ENCODE measurements around the gene C11orf98.

The C11orf98 gene

DNA sequence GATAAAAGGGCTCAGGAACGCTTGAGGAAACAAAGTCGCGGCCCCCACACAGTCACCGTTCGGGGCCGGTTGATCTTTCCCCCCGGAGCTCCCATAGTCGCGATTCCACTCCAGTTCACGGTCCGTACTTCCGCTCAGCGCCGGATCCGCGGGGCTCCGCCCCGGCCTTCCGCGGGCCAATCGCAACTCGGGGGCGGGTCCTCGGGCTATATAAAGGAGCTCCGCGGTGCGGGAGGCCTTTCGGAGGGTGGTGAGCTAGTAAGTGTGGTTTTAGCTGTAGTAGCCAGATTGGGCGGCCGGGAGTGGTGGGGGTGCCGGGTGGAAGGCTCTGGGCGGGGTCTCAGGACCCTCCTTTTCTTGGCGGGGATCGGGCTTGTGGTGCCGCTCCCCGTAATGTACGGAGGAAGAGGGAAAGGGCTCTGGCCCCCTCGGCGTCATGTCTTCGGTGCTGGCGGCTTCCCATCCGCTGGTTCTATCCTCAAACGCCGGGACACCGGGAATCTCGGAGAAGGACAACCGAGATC is at the start of gene C11orf98, which contains the start of gene CSKMT:
Gene C11orf98, minus strand, starts transcription at position 136 of the 524 bp plus-strand sequence. Its CDS starts 41 bp downstream, at position 95.
Gene CSKMT, plus strand, starts transcription at position 238 of the 524 bp plus-strand sequence. CDS start 568 bp downstream, outside the sequence.
- peak; percentile 96 for DNase-seq
- Mint-ChIP-seq H3K36me3 (peaks cover 39% of the 10 kb centered on the region), H3K27ac (peak within 1 kb of the TSS; percentile 90), H3K27me3 (peaks cover 7% of the 10 kb centered on the region), H3K4me1 (peaks cover 51% of the 10 kb centered on the region), H3K4me3 (peak within 1 kb of the TSS; percentile 96), H3K9me3 (no peaks in the 10 kb centered on the region)
- CTCF ChIA-PET: interaction anchor here (0.8 to 3.1 kb wide), 14 partner anchors 9 to 240 kb away, joined by 3 to 17 read pairs (median 4); partner anchors contain the start of genes GANAB, SLC3A2, TAF6L and TUT1

GRCh38 chr11:62713343-62713742 is 48.3 kb upstream of the C11orf98 start:
- Mint-ChIP-seq H3K36me3 (peaks cover 77% of the 10 kb centered on the region), H3K4me1 (peaks cover 84% of the 10 kb centered on the region), H3K4me3 (peak overlapping the region; percentile 35), H3K9me3 (no peaks in the 10 kb centered on the region), H3K27ac (peak overlapping the region; percentile 98), H3K27me3 (no peaks in the 10 kb centered on the region)
- CTCF ChIA-PET: interaction anchor here (0.7 to 1.1 kb wide), 2 partner anchors 13 to 19 kb away, joined by 3 read pairs; no protein-coding TSS in a partner anchor
- no peak for DNase-seq

DNA sequence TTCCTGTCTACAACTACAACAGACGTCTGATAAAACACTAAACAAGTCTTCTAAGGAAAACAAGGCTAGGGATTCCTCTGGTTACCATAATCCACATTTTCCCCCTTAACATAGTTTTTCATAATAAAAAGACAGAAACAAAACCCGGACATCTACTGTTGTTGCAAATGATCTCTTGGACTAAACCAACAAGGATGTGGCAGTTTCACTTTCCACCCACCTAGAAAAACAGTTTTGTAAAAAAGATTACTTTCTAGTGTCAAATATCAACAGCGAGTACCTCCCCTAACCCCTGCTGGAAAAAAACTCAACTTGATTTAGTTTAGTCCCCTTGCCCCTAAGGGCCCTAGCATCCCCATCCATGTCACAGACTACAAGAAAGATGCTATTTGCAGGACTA is 47.9 kb upstream of the C11orf98 start:
- Mint-ChIP-seq H3K36me3 (peaks cover 73% of the 10 kb centered on the region), H3K4me3 (peak overlapping the region; percentile 56), H3K4me1 (peaks cover 85% of the 10 kb centered on the region), H3K9me3 (no peaks in the 10 kb centered on the region), H3K27me3 (no peaks in the 10 kb centered on the region), H3K27ac (peak overlapping the region; percentile 98)
- no peak for DNase-seq
- CTCF ChIA-PET: interaction anchor here (0.7 kb wide), 2 partner anchors 18 to 33 kb away, joined by 3 read pairs; no protein-coding TSS in a partner anchor

- Mint-ChIP-seq H3K27me3 (no peaks in the 10 kb centered on the region), H3K4me3 (peak overlapping the region; percentile 56), H3K9me3 (no peaks in the 10 kb centered on the region), H3K4me1 (peaks cover 85% of the 10 kb centered on the region), H3K36me3 (peaks cover 67% of the 10 kb centered on the region), H3K27ac (peak overlapping the region; percentile 98)
- no peak for DNase-seq
- CTCF ChIA-PET: interaction anchor here (0.7 kb wide), 2 partner anchors 18 to 32 kb away, joined by 3 read pairs; no protein-coding TSS in a partner anchor
Measured at GRCh38 chr11:62712276-62712812, 47.3 kb upstream of the C11orf98 start.

- peaks cover 85% of the 10 kb centered on the region for H3K4me1 Mint-ChIP-seq
- H3K9me3 Mint-ChIP-seq: no peaks in the 10 kb centered on the region
- H3K27me3 Mint-ChIP-seq: no peaks in the 10 kb centered on the region
- CTCF ChIA-PET: interaction anchor here (1.4 to 1.9 kb wide), 4 partner anchors 15 to 117 kb away, joined by 3 to 5 read pairs (median 4); no protein-coding TSS in a partner anchor
- DNase-seq: peak; percentile 56
- peak overlapping the region; percentile 96 for H3K27ac Mint-ChIP-seq
- peaks cover 50% of the 10 kb centered on the region for H3K36me3 Mint-ChIP-seq
- peak overlapping the region; percentile 81 for H3K4me3 Mint-ChIP-seq
Measured at GRCh38 chr11:62710001-62710345, 45.0 kb upstream of the C11orf98 start.

DNA sequence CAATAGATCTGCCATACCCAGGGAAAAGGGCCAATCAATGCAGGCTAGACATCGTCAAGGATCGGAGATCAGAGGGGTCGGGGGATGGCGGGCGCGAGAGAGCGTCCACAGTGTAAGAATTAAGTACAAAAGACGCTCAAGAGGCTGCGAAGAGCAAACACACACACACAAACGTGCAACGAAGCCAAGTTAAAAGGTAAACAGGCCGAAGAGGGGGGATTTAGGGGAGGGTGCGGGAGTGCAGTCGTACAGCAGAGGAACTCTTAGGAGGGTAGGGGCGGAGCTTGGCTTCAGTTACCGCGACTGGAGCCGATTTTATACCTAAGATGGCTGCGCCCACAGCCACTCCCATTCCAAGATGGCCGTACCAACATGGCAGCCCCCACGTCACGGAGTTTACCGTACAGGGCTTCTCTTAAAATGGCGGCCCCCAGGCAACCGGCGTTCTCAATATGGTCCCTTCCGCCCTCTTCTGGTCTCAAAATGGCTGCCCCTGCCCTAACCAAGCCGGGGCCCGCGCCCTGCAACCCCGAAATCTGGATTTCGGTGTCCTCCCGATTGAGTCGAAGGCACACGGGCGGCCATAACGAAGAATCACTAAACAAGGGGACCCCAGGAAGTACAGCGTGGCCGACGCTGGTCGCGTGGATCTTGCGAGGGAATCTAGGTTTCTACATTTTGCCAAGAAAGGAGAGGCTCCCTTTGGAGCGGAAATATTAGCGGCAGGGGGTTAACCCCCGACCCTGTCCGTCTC is 44.4 kb upstream of the C11orf98 start:
- H3K4me1 Mint-ChIP-seq: peaks cover 81% of the 10 kb centered on the region
- H3K4me3 Mint-ChIP-seq: peak overlapping the region; percentile 81
- peaks cover 46% of the 10 kb centered on the region for H3K36me3 Mint-ChIP-seq
- no peaks in the 10 kb centered on the region for H3K27me3 Mint-ChIP-seq
- peak; percentile 98 for DNase-seq
- H3K9me3 Mint-ChIP-seq: no peaks in the 10 kb centered on the region
- H3K27ac Mint-ChIP-seq: peak overlapping the region; percentile 96
- CTCF ChIA-PET: interaction anchor here (0.6 to 1.9 kb wide), 5 partner anchors 14 to 116 kb away, joined by 3 to 5 read pairs (median 3); no protein-coding TSS in a partner anchor

DNA sequence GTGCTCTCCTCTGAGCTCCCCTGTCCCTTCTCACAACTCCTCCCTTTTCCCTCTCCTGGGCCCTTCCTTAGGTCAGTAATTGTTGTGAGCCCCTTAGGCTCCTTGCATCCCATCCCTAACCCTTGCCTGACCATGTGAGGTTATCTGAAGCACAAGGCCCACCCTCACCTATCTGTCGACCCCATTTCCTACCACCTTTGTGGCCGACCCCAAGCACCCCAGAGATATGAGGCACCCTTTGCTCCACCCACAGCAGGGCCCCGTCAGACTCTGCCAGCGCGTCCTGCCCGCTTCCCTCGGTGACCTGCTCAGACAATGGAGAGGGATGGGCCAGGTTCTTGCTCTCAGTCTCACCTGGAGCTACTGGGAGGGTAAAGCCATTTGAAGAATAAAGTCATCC is 43.8 kb upstream of the C11orf98 start:
- DNase-seq: peak; percentile 74
- H3K9me3 Mint-ChIP-seq: no peaks in the 10 kb centered on the region
- H3K27me3 Mint-ChIP-seq: no peaks in the 10 kb centered on the region
- H3K27ac Mint-ChIP-seq: peak overlapping the region; percentile 96
- peak overlapping the region; percentile 81 for H3K4me3 Mint-ChIP-seq
- peaks cover 75% of the 10 kb centered on the region for H3K4me1 Mint-ChIP-seq
- CTCF ChIA-PET: interaction anchor here (0.6 to 2.1 kb wide), 6 partner anchors 14 to 116 kb away, joined by 3 to 10 read pairs (median 3); no protein-coding TSS in a partner anchor
- peaks cover 40% of the 10 kb centered on the region for H3K36me3 Mint-ChIP-seq

- CTCF ChIA-PET: interaction anchor here (1.0 to 4.1 kb wide), 5 partner anchors 13 to 78 kb away, joined by 3 to 20 read pairs (median 4); no protein-coding TSS in a partner anchor
- Mint-ChIP-seq H3K27ac (peak overlapping the region; percentile 96), H3K9me3 (no peaks in the 10 kb centered on the region), H3K4me1 (peaks cover 71% of the 10 kb centered on the region), H3K27me3 (no peaks in the 10 kb centered on the region), H3K4me3 (peak overlapping the region; percentile 81), H3K36me3 (peaks cover 36% of the 10 kb centered on the region)
- DNase-seq: no peak
Measured at GRCh38 chr11:62708392-62708791, 43.4 kb upstream of the C11orf98 start.

DNA sequence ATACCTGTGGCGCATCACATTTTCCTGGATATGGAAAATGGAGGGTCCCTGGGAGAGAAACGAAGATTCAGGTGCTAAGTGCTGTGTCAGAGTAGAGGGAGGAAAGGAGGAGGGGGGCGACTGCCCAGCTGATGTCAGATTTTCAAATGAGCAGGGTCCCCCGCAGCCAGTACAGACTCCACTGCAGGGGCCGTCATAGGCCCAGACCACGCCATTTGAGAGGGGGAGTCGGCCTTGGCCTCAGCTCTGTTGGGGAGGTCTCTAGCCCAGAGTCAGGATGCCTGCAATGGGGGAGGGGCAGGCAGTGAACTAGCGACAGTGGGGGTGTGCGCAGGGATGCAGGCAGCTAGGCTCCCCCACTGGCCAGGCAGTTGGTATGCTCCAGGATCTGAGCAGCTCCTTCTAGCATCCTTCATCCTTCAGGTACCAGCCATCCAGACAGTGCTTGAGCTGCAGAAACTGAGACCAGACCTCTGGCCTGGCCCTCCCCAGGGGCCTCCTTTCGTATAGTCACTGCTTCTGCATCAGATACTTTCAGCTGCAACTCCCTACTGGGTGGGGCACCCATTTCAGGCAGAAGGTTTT is 42.4 kb upstream of the C11orf98 start, which contains the start of the genes BSCL2 and GNG3:
Gene BSCL2, minus strand, starts transcription at position 148 of the 585 bp plus-strand sequence. CDS start 229 bp downstream, outside the sequence.
Gene GNG3, plus strand, starts transcription at position 400 of the 585 bp plus-strand sequence. CDS start 620 bp downstream, outside the sequence.
- peaks cover 61% of the 10 kb centered on the region for H3K4me1 Mint-ChIP-seq
- CTCF ChIA-PET: interaction anchor here (2.1 to 4.1 kb wide), 2 partner anchors 13 to 27 kb away, joined by 10 to 20 read pairs; no protein-coding TSS in a partner anchor
- H3K36me3 Mint-ChIP-seq: peaks cover 31% of the 10 kb centered on the region
- H3K27me3 Mint-ChIP-seq: no peaks in the 10 kb centered on the region
- peak within 1 kb of the TSS; percentile 96 for H3K27ac Mint-ChIP-seq
- H3K9me3 Mint-ChIP-seq: no peaks in the 10 kb centered on the region
- peak within 1 kb of the TSS; percentile 87 for H3K4me3 Mint-ChIP-seq
- no peak for DNase-seq

- CTCF ChIA-PET: interaction anchor here (0.9 to 4.1 kb wide), 3 partner anchors 13 to 26 kb away, joined by 3 to 20 read pairs (median 10); partner anchors contain the start of gene LRRN4CL
- Mint-ChIP-seq H3K4me1 (peaks cover 57% of the 10 kb centered on the region), H3K36me3 (peaks cover 30% of the 10 kb centered on the region), H3K27me3 (no peaks in the 10 kb centered on the region), H3K9me3 (no peaks in the 10 kb centered on the region), H3K4me3 (peak overlapping the region; percentile 87), H3K27ac (peak overlapping the region; percentile 66)
- DNase-seq: no peak
Measured at GRCh38 chr11:62706850-62707247, 41.8 kb upstream of the C11orf98 start.

- H3K4me3 Mint-ChIP-seq: peak overlapping the region; percentile 87
- peaks cover 28% of the 10 kb centered on the region for H3K36me3 Mint-ChIP-seq
- no peaks in the 10 kb centered on the region for H3K27me3 Mint-ChIP-seq
- CTCF ChIA-PET: interaction anchor here (0.8 to 4.1 kb wide), 8 partner anchors 12 to 114 kb away, joined by 3 to 20 read pairs (median 4); partner anchors contain the start of genes HNRNPUL2 and LRRN4CL
- H3K4me1 Mint-ChIP-seq: peaks cover 57% of the 10 kb centered on the region
- no peaks in the 10 kb centered on the region for H3K9me3 Mint-ChIP-seq
- DNase-seq: peak; percentile 96
- peak overlapping the region; percentile 66 for H3K27ac Mint-ChIP-seq
Measured at GRCh38 chr11:62705880-62706849, 41.2 kb upstream of the C11orf98 start.

DNA sequence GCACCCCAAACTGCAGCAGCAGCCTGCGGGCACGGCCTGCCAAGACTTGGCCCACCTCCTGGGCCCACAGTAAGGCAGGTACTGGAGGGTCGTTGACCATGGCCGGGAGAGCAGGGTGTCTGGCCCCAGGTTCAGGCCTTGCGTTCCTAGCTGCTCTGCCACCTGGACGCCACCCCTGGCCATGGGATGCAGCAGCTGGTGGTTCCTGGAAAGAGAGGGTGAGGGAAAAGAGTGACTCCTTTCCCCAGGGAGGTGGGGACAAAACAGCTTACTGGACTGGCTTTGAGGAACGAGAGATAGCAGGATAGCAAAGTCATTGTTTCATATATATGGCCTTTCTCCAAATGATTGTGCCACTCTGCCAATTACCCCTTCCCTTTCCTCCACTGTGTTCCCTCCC is 40.4 kb upstream of the C11orf98 start:
- Mint-ChIP-seq H3K9me3 (no peaks in the 10 kb centered on the region), H3K4me3 (peak overlapping the region; percentile 87), H3K27ac (peak overlapping the region; percentile 29), H3K36me3 (peaks cover 26% of the 10 kb centered on the region), H3K27me3 (no peaks in the 10 kb centered on the region), H3K4me1 (peaks cover 51% of the 10 kb centered on the region)
- no peak for DNase-seq
- CTCF ChIA-PET: interaction anchor here (0.8 to 4.1 kb wide), 6 partner anchors 11 to 113 kb away, joined by 3 to 20 read pairs (median 4); partner anchors contain the start of gene HNRNPUL2

Measured in activated naive CD4-positive, alpha-beta T cell treated with anti-CD3 and anti-CD28 coated beads, Interleukin-2, amount 10 ng/mL, durations not matched to agents 7 days and 5 days (primary cell).